HepG2 (cell line): ENCODE results near the gene E2F1. TPM values are rescaled to one million over a fixed set of nuclear protein-coding genes. Genes with fewer than 3 reads are reported as not detected.

Experiments
- AHR ChIP-seq: IDR thresholded peaks from 2 replicates; pipeline ENCODE4 v1.6.1; 2018; ENCODE audit warnings: missing genetic modification reagents, missing compliant biosample characterization
- HCFC1 ChIP-seq: fragments of 150-350 bp; IDR thresholded peaks from 2 replicates; pipeline ENCODE4 v1.6.1; 2014; ENCODE audit warnings: low read depth, low read length
- HOXA5 ChIP-seq: sonication (generic); formaldehyde crosslinking; IDR thresholded peaks from 2 replicates; pipeline ENCODE4 v1.4.0; 2020; ENCODE audit warnings: missing genetic modification reagents
- KDM6A ChIP-seq: IDR thresholded peaks from 2 replicates; pipeline ENCODE4 v1.6.1; 2016; ENCODE audit warnings: low read depth
- KLF6 ChIP-seq: IDR thresholded peaks from 2 replicates; pipeline ENCODE4 v1.8.0; 2016; ENCODE audit warnings: missing biosample characterization, missing genetic modification reagents
- NFRKB ChIP-seq: fragments of 450-650 bp; IDR thresholded peaks from 2 replicates; pipeline ENCODE4 v1.6.1; 2017
- PAWR ChIP-seq: sonication (generic); formaldehyde crosslinking; IDR thresholded peaks from 2 replicates; pipeline ENCODE4 v1.4.0; 2020; ENCODE audit warnings: missing genetic modification reagents, mild to moderate bottlenecking, borderline replicate concordance
- PTBP1 ChIP-seq: fragments of 200-400 bp; formaldehyde crosslinking; IDR thresholded peaks from 2 replicates; pipeline ENCODE4 v1.6.1; 2018; ENCODE audit warnings: low read length, low read depth; ENCODE audit not compliant: poor library complexity, severe bottlenecking
- RFXAP ChIP-seq: sonication (generic); formaldehyde crosslinking; IDR thresholded peaks from 2 replicates; pipeline ENCODE4 v1.4.0; 2020; ENCODE audit warnings: missing genetic modification reagents, borderline replicate concordance
- SIX1 ChIP-seq: sonication (generic); formaldehyde crosslinking; IDR thresholded peaks from 2 replicates; pipeline ENCODE4 v1.4.0; 2020; ENCODE audit warnings: missing genetic modification reagents, borderline replicate concordance
- XRCC5 ChIP-seq: fragments of 200-400 bp; formaldehyde crosslinking; optimal IDR thresholded peaks from 2 replicates; pipeline ENCODE3; 2017; ENCODE audit warnings: mild to moderate bottlenecking, low read length
- ZNF33B ChIP-seq: sonication (generic); formaldehyde crosslinking; IDR thresholded peaks from 2 replicates; pipeline ENCODE4 v1.5.1; 2020; ENCODE audit warnings: mild to moderate bottlenecking, missing genetic modification reagents
- ZNF484 ChIP-seq: sonication (generic); formaldehyde crosslinking; IDR thresholded peaks from 2 replicates; pipeline ENCODE4 v1.5.1; 2020; ENCODE audit warnings: mild to moderate bottlenecking, low read depth, missing genetic modification reagents, borderline replicate concordance
- ZNF761 ChIP-seq: sonication (generic); formaldehyde crosslinking; conservative IDR thresholded peaks from 2 replicates; pipeline ENCODE4 v1.4.0; 2020; ENCODE audit warnings: mild to moderate bottlenecking, missing genetic modification reagents
- ZNF850 ChIP-seq: sonication (generic); formaldehyde crosslinking; conservative IDR thresholded peaks from 2 replicates; pipeline ENCODE4 v1.9.0; 2021; ENCODE audit warnings: mild to moderate bottlenecking, missing genetic modification reagents
- polyA plus RNA-seq, 8 experiments: library from polyadenylated mRNA; depleted of rRNA in 3 of 8; stranded (reverse) in 7 of 8; unstranded in 1 of 8; fragments of >200 nt; fragmentation: Illumina TruSeq in 4 of 8; extraction: Trizol in 4 of 8; gene quantifications; 2 replicates each; pipeline versions ENCODE4 v1.2.1 to v1.2.3, GENCODE V29; 2011 to 2016; ENCODE audit warnings: low read depth in 4 of 8, missing spikeins in 1 of 8, mixed read lengths in 1 of 8; ENCODE audit not compliant: insufficient read depth in 1 of 8
- total RNA-seq, 5 experiments: library from RNA; depleted of rRNA; stranded (reverse); fragments of >200 nt; fragmentation: Illumina TruSeq; extraction: Trizol; gene quantifications; 2 replicates each; pipeline ENCODE4 v1.2.3, GENCODE V29; 2016; ENCODE audit warnings: low read depth in 1 of 5
- TF ChIP-seq, protein P1 (sequence below): sonication (generic); formaldehyde crosslinking; IDR thresholded peaks from 2 replicates; pipeline ENCODE4 v1.4.0; 2020; ENCODE audit warnings: missing genetic modification reagents, borderline replicate concordance
- TF ChIP-seq, protein P2 (sequence below): sonication (generic); formaldehyde crosslinking; IDR thresholded peaks from 2 replicates; pipeline ENCODE4 v1.5.0; 2020; ENCODE audit warnings: missing genetic modification reagents
- TF ChIP-seq, protein P3 (sequence below): sonication (generic); formaldehyde crosslinking; IDR thresholded peaks from 2 replicates; pipeline ENCODE4 v1.5.0; 2020; ENCODE audit warnings: missing genetic modification reagents
- TF ChIP-seq, protein P4 (sequence below): sonication (generic); formaldehyde crosslinking; IDR thresholded peaks from 2 replicates; pipeline ENCODE4 v1.4.0; 2020; ENCODE audit warnings: missing genetic modification reagents

E2F1 gene
- total and polyA plus RNA-seq, 2 of the 13 experiments (the other 11 are each of a cell fraction or from before 2014, with no cell fraction given): 25.5 to 39.4 TPM

DNA sequence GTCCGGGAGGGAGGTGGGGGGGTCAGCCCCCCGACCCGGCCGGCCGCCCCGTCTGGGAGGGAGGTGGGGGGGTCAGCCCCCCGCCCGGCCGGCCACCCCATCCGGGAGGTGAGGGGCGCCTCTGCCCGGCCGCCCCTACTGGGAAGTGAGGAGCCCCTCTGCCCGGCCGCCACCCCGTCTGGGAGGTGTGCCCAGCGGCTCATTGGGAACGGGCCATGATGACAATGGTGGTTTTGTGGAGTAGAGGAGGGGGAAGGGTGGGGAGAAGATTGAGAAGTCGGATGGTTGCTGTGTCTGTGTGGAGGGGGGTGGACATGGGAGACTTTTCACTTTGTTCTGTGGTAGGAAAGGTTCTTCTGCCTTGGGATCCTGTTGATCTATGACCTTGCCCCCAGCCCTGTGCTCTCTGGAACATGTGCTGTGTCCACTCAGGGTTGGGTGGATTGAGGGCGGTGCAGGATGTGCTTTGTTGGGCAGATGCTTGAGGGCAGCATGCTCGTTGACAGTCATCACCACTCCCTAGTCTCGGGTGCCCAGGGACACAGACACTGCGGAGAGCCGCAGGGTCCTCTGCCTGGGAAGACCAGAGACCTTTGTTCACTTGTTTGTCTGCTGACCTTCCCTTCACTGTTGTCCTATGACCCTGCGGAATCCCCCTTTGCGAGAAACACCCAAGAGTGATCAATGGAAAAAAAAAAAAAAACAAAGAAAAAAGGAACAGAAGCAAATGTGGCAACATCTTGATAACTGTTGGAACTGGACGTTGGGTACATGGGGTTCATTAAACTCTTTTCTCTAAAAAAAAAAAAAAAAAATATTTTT, 15.7 kb upstream of the E2F1 start (continued):
- TF ChIP-seq, protein P1, sequence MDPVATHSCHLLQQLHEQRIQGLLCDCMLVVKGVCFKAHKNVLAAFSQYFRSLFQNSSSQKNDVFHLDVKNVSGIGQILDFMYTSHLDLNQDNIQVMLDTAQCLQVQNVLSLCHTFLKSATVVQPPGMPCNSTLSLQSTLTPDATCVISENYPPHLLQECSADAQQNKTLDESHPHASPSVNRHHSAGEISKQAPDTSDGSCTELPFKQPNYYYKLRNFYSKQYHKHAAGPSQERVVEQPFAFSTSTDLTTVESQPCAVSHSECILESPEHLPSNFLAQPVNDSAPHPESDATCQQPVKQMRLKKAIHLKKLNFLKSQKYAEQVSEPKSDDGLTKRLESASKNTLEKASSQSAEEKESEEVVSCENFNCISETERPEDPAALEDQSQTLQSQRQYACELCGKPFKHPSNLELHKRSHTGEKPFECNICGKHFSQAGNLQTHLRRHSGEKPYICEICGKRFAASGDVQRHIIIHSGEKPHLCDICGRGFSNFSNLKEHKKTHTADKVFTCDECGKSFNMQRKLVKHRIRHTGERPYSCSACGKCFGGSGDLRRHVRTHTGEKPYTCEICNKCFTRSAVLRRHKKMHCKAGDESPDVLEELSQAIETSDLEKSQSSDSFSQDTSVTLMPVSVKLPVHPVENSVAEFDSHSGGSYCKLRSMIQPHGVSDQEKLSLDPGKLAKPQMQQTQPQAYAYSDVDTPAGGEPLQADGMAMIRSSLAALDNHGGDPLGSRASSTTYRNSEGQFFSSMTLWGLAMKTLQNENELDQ (CRISPR knock-in tag): no peak
- TF ChIP-seq ZNF33B (CRISPR knock-in tag) (no peak), ZNF484 (CRISPR knock-in tag) (no peak), PTBP1 (no peak), ZNF761 (CRISPR knock-in tag) (peak; percentile 82; the same call in 1 of the 2 replicates), XRCC5 (no peak), HCFC1 (no peak), PAWR (no peak), KDM6A (CRISPR knock-in tag) (peak; percentile 31; the same call in 1 of the 2 replicates), KLF6 (no peak), NFRKB (no peak), RFXAP (CRISPR knock-in tag) (peak; percentile 86; the same call in 1 of the 2 replicates), ZNF850 (CRISPR knock-in tag) (0 out of 2 replicates have a peak, but pooled peaks have one; percentile 20), HOXA5 (CRISPR knock-in tag) (no peak), SIX1 (0 out of 2 replicates have a peak, but pooled peaks have one; percentile 44), AHR (CRISPR knock-in tag) (no peak; the same call in 1 of the 2 replicates)
- TF ChIP-seq, protein P2, sequence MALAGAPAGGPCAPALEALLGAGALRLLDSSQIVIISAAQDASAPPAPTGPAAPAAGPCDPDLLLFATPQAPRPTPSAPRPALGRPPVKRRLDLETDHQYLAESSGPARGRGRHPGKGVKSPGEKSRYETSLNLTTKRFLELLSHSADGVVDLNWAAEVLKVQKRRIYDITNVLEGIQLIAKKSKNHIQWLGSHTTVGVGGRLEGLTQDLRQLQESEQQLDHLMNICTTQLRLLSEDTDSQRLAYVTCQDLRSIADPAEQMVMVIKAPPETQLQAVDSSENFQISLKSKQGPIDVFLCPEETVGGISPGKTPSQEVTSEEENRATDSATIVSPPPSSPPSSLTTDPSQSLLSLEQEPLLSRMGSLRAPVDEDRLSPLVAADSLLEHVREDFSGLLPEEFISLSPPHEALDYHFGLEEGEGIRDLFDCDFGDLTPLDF (CRISPR knock-in tag): no peak
- TF ChIP-seq, protein P3, sequence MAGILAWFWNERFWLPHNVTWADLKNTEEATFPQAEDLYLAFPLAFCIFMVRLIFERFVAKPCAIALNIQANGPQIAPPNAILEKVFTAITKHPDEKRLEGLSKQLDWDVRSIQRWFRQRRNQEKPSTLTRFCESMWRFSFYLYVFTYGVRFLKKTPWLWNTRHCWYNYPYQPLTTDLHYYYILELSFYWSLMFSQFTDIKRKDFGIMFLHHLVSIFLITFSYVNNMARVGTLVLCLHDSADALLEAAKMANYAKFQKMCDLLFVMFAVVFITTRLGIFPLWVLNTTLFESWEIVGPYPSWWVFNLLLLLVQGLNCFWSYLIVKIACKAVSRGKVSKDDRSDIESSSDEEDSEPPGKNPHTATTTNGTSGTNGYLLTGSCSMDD (CRISPR knock-in tag): no peak
- TF ChIP-seq, protein P4, sequence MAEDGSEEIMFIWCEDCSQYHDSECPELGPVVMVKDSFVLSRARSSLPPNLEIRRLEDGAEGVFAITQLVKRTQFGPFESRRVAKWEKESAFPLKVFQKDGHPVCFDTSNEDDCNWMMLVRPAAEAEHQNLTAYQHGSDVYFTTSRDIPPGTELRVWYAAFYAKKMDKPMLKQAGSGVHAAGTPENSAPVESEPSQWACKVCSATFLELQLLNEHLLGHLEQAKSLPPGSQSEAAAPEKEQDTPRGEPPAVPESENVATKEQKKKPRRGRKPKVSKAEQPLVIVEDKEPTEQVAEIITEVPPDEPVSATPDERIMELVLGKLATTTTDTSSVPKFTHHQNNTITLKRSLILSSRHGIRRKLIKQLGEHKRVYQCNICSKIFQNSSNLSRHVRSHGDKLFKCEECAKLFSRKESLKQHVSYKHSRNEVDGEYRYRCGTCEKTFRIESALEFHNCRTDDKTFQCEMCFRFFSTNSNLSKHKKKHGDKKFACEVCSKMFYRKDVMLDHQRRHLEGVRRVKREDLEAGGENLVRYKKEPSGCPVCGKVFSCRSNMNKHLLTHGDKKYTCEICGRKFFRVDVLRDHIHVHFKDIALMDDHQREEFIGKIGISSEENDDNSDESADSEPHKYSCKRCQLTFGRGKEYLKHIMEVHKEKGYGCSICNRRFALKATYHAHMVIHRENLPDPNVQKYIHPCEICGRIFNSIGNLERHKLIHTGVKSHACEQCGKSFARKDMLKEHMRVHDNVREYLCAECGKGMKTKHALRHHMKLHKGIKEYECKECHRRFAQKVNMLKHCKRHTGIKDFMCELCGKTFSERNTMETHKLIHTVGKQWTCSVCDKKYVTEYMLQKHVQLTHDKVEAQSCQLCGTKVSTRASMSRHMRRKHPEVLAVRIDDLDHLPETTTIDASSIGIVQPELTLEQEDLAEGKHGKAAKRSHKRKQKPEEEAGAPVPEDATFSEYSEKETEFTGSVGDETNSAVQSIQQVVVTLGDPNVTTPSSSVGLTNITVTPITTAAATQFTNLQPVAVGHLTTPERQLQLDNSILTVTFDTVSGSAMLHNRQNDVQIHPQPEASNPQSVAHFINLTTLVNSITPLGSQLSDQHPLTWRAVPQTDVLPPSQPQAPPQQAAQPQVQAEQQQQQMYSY (CRISPR knock-in tag): no peak
